GM03348 (cell line): ENCODE results near the gene CD93.

Experiments
- DNase-seq: peaks from one replicate; pipeline ENCODE4 v3.0.0; 2012; ENCODE audit warnings: low spot score

CD93 gene

GRCh38 chr20:23034721-23035671 is 51.1 kb downstream of the CD93 start, which contains the start of gene SSTR4:
Gene SSTR4, plus strand, starts transcription at chr20:23035312. Its CDS starts 172 bp downstream, at chr20:23035484.
- DNase-seq: no peak

GRCh38 chr20:23033918-23034317 is 52.2 kb downstream of the CD93 start:
- DNase-seq: no peak

- no peak for DNase-seq
These were observed 53.4 kb downstream of the CD93 start for GRCh38 chr20:23032750-23033078.

- DNase-seq: no peak
These were observed 53.9 kb downstream of the CD93 start for GRCh38 chr20:23032056-23032749.

- DNase-seq: no peak
These were observed 54.8 kb downstream of the CD93 start for GRCh38 chr20:23031346-23031745.
